H1 (cell line): ENCODE results near the gene ARHGAP15. TPM values are rescaled to one million over a fixed set of nuclear protein-coding genes. Genes with fewer than 3 reads are reported as not detected.

Source experiments
- CBX5 ChIP-seq: fragments of 300-800, 300-1000 bp; sonication (generic); IDR thresholded peaks from 2 replicates; pipeline ENCODE4 v1.7.1; 2016; ENCODE audit warnings: antibody characterized with exemption, low read length, low read depth
- CBX8 ChIP-seq: fragments of 300-800, 300-1000 bp; sonication (generic); IDR thresholded peaks from 2 replicates; pipeline ENCODE4 v1.7.1; 2016; ENCODE audit warnings: low read depth, low read length, borderline replicate concordance
- HDAC2 ChIP-seq, 2 experiments: fragments of 300-600 bp in 1 of 2; sonication (generic) in 1 of 2; IDR thresholded peaks; 2 replicates each; pipeline ENCODE4 v1.6.1; 2011 to 2012; ENCODE audit warnings: low read depth in 2 of 2, low read length in 2 of 2, mild to moderate bottlenecking in 2 of 2, moderate library complexity in 2 of 2, borderline replicate concordance in 1 of 2, inconsistent platforms in 1 of 2
- KDM1A ChIP-seq: fragments of 200-600, 300-600 bp; sonication (generic); IDR thresholded peaks from 2 replicates; pipeline ENCODE4 v1.7.1; 2016; ENCODE audit warnings: mild to moderate bottlenecking, low read length, borderline replicate concordance
- SAP30 ChIP-seq: fragments of 300-600 bp; sonication (generic); IDR thresholded peaks from 2 replicates; pipeline ENCODE4 v1.7.1; 2012; ENCODE audit warnings: low read length, moderate library complexity, mild to moderate bottlenecking, inconsistent platforms; ENCODE audit not compliant: insufficient read depth, insufficient replicate concordance
- SIN3A ChIP-seq, 2 experiments: IDR thresholded peaks in 1 of 2; conservative IDR thresholded peaks in 1 of 2; 2 replicates each; pipeline ENCODE4 v1.6.1; 2011 to 2012; ENCODE audit warnings: low read length in 2 of 2, improper control_type of control experiment in 1 of 2, low read depth in 1 of 2, mild to moderate bottlenecking in 1 of 2
- polyA plus RNA-seq, 7 experiments: library from polyadenylated mRNA; depleted of rRNA in 3 of 7; stranded (reverse) in 5 of 7; unstranded in 2 of 7; fragments of >200 nt in 5 of 7; fragments of 200-250 nt in 2 of 7; gene quantifications; 1 replicate in 5 of 7; 2 replicates in 1 of 7; 4 replicates in 1 of 7; pipeline versions ENCODE4 v1.2.1 to v1.2.3, GENCODE V29; 2011 to 2013; ENCODE audit warnings: missing spikeins in 2 of 7, mixed read lengths in 2 of 7
- total RNA-seq: library from RNA; stranded (reverse); fragmentation: NEBNext Ultra II Directional; extraction: Animal tissue kit (Norgen Biotek cat#: 25700); gene quantifications from 2 replicates; pipeline ENCODE4 v1.2.1, GENCODE V29; 2021

The ARHGAP15 gene
- total and polyA plus RNA-seq, 2 of the 8 experiments (the other 6 are each of a cell fraction or from before 2014, with no cell fraction given), result not detected

DNA sequence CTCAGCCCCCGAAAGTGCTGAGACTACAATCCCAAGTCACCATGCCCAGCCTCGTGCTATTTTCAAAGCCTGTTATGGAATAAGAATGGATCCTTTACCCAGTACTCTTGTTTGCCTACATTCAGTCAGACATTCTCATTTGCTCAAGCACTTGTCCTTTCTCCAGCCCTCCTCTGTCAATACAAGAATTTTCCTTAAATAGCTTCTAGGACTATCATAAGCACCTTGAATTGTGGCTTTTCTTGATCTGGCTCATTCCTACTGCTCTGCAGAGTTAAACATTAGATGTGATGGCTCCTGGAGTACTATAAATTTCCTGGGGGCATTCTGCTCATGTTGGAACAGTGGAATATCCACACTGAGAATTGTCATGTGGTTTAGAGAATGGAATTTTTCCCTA is 506.1 kb downstream of the ARHGAP15 start (continued):
- TF ChIP-seq CBX5, result no peak
- no peak for TF ChIP-seq KDM1A
- no peak for TF ChIP-seq HDAC2 (IDR thresholded peaks at IDR 0.05; ENCODE audit: borderline replicate concordance in 1 of 2, low read depth in 2 of 2, low read length in 2 of 2)
- TF ChIP-seq SAP30, result no peak
- TF ChIP-seq SIN3A (conservative IDR thresholded peaks at IDR 0.05 in 1 of 2, IDR thresholded peaks at IDR 0.05 in 1 of 2; ENCODE audit: low read depth in 1 of 2, low read length in 2 of 2), result no peak
- TF ChIP-seq CBX8, result no peak
- TF ChIP-seq, all 59 proteins: peak for 0
